ENCODE data around the gene RPL7A.
"Not testable (repeated sequence)": the region's sequence is repeated elsewhere in the genome, so short reads cannot be mapped to it uniquely, and the experiment has no call there.

RPL7A gene

DNA sequence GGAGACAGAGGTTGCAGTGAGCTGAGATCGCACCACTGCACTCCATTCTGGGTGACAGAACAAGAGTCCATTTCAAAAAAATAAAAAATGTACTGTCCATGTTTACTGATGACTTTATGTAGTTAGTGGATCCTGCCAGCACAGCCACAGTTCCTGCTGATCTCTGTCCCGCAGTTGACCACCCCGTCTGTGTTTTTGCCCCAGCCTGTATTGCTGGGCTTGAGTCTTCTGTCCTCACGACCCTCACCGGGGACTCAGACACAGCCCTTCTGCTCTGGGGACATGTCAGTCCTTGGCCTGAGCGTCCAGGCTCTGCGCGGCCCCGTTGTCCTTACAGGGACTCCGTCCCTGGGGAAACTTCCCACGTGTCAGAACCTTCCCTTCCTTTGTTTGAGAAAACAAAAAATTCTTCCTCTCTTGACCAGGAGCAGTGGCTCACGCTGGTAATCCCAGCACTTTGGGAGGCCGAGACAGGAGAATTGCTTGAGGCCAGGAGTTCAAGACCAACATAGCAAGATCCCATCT, 26.5 kb upstream of the RPL7A start:
- no peak overlapping the region for H3K4me3 Mint-ChIP-seq
- no peaks in the 10 kb centered on the region for H3K36me3 Mint-ChIP-seq (ENCODE audit: low read depth)
- no peaks in the 10 kb centered on the region for H3K9me3 Mint-ChIP-seq
- H3K4me1 Mint-ChIP-seq (ENCODE audit: low read depth), result no peaks in the 10 kb centered on the region
- H3K27me3 Mint-ChIP-seq (ENCODE audit: low read depth), result no peaks in the 10 kb centered on the region
- no peak overlapping the region for H3K27ac Mint-ChIP-seq

DNA sequence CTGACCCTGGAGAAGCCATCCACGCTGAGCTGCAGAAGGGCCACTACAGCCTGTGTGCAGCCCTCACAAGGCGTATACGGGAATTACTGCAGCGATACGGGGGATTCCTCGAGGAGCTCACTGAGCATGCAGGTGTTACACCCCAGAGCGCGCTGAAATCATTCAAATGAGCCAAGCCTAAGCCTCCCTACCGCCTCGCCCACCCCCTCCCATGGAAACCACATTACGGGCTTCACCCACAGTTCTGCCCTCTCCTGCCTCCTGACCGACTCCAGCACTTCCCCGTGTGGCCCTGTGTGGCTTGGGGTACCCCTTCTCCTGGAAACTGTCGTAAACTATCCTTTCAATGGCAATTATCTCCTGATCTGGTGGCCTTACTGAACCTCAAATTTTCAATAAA, 25.3 kb upstream of the RPL7A start:
- H3K4me1 Mint-ChIP-seq (ENCODE audit: low read depth), result no peaks in the 10 kb centered on the region
- H3K9me3 Mint-ChIP-seq, result no peaks in the 10 kb centered on the region
- no peak overlapping the region for H3K27ac Mint-ChIP-seq
- H3K36me3 Mint-ChIP-seq (ENCODE audit: low read depth), result no peaks in the 10 kb centered on the region
- no peak overlapping the region for H3K4me3 Mint-ChIP-seq
- H3K27me3 Mint-ChIP-seq (ENCODE audit: low read depth), result no peaks in the 10 kb centered on the region

DNA sequence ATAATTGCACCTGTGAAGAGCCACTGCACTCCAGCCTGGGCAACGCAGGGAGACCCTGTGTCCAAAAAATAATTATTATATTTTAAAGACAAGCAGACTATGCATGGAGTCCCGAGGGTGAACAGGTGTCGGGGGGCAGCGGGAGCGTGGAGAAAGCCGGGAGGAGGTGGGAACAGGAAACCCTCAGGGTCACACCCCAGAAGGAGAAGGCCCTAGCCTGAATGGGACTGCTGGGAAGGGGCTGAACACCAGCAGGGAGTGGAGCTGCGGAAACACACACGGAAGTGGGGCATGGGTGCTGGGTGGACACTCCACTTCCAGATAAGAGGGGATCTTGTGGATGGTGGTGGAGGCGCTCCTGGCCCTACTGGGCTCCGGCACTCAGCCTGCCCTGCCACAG, 24.8 kb upstream of the RPL7A start:
- Mint-ChIP-seq H3K4me3 (no peak overlapping the region), H3K9me3 (no peaks in the 10 kb centered on the region), H3K4me1 (ENCODE audit: low read depth) (no peaks in the 10 kb centered on the region), H3K27me3 (ENCODE audit: low read depth) (no peaks in the 10 kb centered on the region), H3K27ac (no peak overlapping the region), H3K36me3 (ENCODE audit: low read depth) (no peaks in the 10 kb centered on the region)

DNA sequence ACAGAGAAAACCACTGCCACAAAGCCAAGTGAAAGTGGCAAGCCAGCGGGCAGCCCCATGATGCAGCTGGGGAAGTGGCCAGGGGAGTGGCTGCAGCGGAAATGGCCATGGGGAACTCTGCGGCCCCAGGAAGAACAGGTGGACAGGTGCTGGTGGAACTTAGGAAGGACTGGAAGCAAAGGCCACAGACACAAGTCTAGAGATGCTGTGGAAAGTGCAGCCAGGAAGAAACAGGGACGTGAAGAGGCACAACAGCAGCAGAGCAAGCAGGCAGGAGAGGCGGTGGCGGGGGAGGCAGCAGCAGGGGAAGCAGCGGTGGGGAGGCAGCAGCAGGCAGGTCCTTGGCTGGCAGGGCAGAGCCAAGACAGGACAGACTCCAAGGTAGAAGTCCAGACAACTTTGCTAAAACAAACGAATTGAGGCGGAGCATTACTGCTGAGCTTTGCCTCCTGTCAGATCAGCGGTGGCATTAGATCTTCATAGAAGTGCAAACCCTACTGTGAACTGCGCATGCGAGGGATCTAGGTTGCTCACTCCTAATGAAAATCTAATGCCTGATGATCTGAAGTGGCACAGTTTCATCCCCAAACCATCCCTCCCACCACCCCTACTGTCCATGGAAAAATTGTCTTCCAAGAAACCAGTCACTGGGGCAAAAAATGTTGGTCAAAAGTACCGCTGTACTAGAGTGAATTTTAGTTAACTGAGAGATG, 23.9 kb upstream of the RPL7A start:
- Mint-ChIP-seq H3K4me3 (no peak overlapping the region), H3K36me3 (ENCODE audit: low read depth) (no peaks in the 10 kb centered on the region), H3K4me1 (ENCODE audit: low read depth) (no peaks in the 10 kb centered on the region), H3K27me3 (ENCODE audit: low read depth) (no peaks in the 10 kb centered on the region), H3K27ac (no peak overlapping the region), H3K9me3 (no peaks in the 10 kb centered on the region)

DNA sequence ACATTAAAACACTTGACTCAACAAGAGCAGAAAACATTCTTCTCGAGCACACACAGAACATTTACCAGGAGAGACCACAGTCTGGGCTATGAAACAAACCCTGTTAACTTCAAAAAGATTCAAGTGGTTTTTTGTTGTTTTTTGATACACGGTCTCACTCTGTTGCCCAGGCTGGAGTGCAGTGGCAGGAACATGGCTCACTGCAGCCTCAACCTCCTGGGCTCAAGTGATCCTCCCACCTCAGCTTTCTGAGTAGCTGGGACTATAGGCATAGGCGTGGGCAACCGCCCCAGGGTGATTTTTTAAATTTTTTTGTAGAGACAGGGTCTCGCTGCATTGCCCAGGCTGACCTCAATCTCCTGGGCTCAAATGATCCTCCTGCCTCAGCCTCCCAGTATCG, 21.0 kb upstream of the RPL7A start:
- H3K9me3 Mint-ChIP-seq; H3K36me3 Mint-ChIP-seq (ENCODE audit: low read depth); H3K4me3 Mint-ChIP-seq; H3K4me1 Mint-ChIP-seq (ENCODE audit: low read depth); H3K27ac Mint-ChIP-seq; H3K27me3 Mint-ChIP-seq (ENCODE audit: low read depth): not testable (repeated sequence)

DNA sequence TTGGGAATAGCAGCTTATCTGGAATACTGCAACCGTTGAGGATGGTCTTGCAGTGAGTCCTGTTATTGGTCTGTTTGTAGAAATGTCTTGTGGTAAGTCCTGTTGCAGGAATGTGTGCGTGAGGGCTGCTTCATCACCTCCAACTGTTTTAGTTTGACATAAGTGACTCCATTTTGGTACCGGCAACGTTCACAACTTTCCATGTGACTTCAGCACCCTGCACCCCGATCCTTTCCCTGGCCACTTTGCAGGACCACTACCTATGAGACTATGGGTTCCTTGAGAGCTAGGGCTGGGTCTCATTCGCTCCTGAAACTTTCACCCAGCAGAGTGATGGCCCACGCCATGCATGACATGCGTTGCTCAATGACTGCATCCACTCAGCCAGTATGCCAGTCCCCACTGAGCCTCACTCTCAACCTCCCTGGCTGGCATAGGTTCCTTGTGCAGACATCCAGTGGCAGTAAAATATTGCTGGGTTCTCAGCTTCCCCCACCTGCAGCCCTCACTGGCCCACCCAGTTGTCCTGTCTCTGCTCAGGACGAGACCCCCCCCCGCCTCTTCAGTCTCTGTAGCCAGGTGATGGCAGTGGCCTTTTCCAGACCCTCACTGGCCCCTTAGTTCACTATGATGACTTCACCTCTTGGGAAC, 20.1 kb upstream of the RPL7A start:
- no peak overlapping the region for H3K4me3 Mint-ChIP-seq
- H3K27ac Mint-ChIP-seq, result no peak overlapping the region
- H3K9me3 Mint-ChIP-seq, result no peaks in the 10 kb centered on the region
- H3K27me3 Mint-ChIP-seq (ENCODE audit: low read depth), result no peaks in the 10 kb centered on the region
- H3K4me1 Mint-ChIP-seq (ENCODE audit: low read depth), result peaks cover 2% of the 10 kb centered on the region
- peaks cover 6% of the 10 kb centered on the region for H3K36me3 Mint-ChIP-seq (ENCODE audit: low read depth)

DNA sequence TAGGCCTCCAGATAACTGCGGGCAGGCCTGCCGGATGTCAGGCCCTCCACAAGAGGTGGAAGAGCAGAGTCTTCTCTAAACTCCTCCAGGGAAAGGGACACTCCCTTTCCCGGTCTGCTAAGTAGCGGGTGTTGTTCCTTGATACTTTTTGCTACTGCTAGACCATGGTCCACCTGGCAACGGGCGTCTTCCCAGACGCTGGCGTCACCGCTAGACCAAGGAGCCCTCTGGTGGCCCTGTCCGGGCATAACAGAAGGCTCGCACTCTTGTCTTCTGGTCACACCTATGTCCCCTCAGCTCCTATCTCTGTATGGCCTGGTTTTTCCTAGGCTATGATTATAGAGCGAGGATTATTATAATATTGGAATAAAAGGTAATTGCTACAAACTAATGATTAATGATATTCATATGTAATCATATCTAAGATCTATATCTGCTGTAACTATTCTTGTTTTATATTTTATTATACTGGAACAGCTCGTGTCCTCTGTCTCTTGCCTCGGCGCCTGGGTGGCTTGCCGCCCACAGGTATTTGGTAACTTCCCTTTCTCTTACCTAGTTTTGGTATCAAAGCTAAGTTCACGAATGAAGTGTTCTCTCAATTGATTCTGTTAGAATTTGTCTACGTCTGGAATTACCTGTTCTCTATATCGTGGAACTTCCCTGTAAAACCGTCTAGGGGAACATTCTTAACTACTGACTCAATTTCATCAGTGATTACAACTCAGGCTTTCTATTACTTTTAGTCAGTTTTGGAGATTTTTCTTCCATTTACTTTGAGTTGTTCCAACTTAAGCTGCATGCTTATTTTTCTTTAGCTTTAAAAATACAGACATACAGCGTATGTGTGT, 18.5 kb upstream of the RPL7A start:
- not testable (repeated sequence) for H3K27ac Mint-ChIP-seq; H3K4me1 Mint-ChIP-seq (ENCODE audit: low read depth); H3K27me3 Mint-ChIP-seq (ENCODE audit: low read depth); H3K9me3 Mint-ChIP-seq; H3K4me3 Mint-ChIP-seq
- H3K36me3 Mint-ChIP-seq (ENCODE audit: low read depth), result peaks cover 15% of the 10 kb centered on the region

DNA sequence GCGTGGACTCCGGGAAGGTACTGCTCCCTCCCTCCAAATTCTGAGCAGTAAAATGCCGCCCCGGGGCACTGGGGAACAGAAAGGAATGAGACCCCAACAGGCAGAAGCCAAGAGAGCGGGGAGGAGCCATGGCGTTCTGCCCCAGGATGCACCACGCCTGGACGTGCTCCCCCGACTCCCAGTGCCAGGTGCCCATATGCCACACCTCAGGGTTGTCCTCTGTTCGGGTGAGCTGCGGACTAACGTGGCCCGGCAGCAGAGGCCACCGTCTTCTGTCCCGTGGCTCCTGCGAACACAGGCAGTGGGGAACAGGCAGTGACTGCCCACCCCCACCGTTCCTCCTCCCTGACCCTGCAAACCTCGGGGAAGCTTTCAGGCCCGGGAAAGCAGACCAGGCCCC, 16.8 kb upstream of the RPL7A start:
- Mint-ChIP-seq H3K4me1 (ENCODE audit: low read depth) (peaks cover 13% of the 10 kb centered on the region), H3K9me3 (no peaks in the 10 kb centered on the region), H3K36me3 (ENCODE audit: low read depth) (peaks cover 20% of the 10 kb centered on the region), H3K4me3 (no peak overlapping the region), H3K27me3 (ENCODE audit: low read depth) (no peaks in the 10 kb centered on the region), H3K27ac (no peak overlapping the region)

DNA sequence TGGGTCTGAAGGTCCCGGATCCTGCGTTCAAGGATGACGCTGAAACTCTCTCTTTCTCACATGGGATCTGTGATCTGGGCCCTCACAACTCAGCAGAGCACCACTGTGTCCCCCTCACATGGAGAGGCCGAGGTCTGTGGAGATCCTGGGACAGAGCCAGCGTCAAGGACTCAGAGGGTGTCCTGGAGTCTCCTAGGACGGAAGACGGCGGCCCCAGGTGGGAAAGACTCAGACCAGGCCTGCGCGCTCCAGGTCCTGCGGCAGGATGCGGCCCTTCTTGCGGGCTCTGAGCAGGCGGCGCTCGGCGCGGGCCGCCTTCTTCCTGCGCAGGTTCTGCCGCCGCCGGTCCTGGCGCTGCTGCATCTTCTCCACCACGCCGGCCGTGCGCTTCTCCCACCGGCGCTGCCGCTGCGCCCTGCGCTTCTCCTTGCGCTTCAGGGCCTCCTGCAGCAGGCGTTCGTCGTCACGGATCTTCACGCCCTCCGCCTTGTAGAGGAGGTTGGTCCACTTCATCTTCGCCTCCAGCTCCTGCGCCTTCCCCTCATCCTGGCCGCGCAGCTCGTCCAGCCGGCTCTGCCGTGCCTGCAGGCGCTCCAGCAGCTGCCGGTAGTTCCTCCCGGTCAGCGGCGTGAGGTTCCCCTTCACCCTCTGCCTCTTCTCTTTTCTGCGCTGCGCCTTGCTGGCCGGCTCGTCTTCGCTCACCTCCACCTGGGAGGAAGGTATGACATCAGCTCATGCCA, 16.2 kb upstream of the RPL7A start:
- peaks cover 20% of the 10 kb centered on the region for H3K36me3 Mint-ChIP-seq (ENCODE audit: low read depth)
- H3K27me3 Mint-ChIP-seq (ENCODE audit: low read depth), result no peaks in the 10 kb centered on the region
- no peaks in the 10 kb centered on the region for H3K9me3 Mint-ChIP-seq
- peaks cover 16% of the 10 kb centered on the region for H3K4me1 Mint-ChIP-seq (ENCODE audit: low read depth)
- no peak overlapping the region for H3K27ac Mint-ChIP-seq
- H3K4me3 Mint-ChIP-seq, result no peak overlapping the region

DNA sequence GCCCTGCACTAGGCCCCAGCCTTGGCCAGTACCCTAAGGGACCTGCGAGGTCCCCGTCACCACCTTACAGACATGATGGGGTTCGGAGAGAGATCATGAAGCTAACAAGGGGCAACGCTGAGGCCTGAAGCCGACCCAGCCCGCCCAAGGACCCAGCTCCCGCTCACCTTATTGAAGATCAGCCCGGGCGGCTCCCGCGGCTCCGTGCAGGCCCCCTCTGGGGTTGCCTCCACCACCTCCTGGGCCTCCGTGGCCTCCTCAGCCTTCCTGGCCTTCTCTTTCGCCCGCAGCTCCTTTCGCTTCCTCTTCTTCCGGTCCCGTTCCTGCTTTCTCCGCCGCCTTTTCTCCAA, 15.7 kb upstream of the RPL7A start:
- Mint-ChIP-seq H3K27me3 (ENCODE audit: low read depth) (no peaks in the 10 kb centered on the region), H3K9me3 (no peaks in the 10 kb centered on the region), H3K4me1 (ENCODE audit: low read depth) (peaks cover 16% of the 10 kb centered on the region), H3K27ac (no peak overlapping the region), H3K4me3 (no peak overlapping the region), H3K36me3 (ENCODE audit: low read depth) (peaks cover 20% of the 10 kb centered on the region)

DNA sequence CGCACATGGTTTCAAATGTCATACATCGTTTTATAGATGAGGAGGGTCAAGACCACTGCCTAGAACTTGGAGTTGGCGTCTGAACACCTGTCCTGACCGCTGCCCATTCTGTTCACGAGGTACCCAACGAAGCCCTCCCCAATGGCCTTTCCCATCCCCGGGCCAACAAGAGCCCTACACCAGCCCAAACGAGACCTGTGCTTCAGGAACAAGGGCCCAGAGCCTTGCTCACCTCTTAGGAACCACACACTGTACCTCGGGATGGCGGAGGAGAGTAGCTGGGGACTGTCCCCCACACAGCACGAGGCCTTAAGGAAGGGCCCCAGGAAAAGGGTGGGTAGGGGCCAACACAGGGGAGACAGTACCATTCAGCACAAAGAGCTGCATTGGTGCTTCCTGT, 15.0 kb upstream of the RPL7A start:
- H3K9me3 Mint-ChIP-seq, result no peaks in the 10 kb centered on the region
- H3K27me3 Mint-ChIP-seq (ENCODE audit: low read depth), result no peaks in the 10 kb centered on the region
- peaks cover 16% of the 10 kb centered on the region for H3K4me1 Mint-ChIP-seq (ENCODE audit: low read depth)
- H3K36me3 Mint-ChIP-seq (ENCODE audit: low read depth), result peaks cover 20% of the 10 kb centered on the region
- H3K27ac Mint-ChIP-seq, result no peak overlapping the region
- H3K4me3 Mint-ChIP-seq, result no peak overlapping the region

DNA sequence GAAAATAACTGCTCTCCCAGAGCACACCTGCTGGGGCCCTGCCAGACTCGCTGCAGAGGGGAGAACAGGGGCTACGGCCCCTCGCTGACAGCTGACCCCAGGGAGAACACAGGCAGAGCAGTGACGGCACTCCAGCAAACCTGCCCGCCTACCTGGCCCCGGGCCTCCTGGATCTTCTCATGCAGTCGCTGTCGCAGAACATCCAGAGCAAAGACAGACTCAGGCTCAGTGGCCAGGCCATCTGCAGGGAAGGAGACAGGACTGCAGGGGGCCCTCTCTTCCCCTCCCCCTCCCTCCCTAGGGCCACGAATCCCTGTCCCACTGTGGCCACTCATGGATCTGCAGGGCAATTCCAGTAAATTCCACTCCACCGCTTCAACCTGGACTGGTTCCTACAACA, 14.5 kb upstream of the RPL7A start:
- Mint-ChIP-seq H3K27me3 (ENCODE audit: low read depth) (no peaks in the 10 kb centered on the region), H3K4me1 (ENCODE audit: low read depth) (peaks cover 16% of the 10 kb centered on the region), H3K27ac (no peak overlapping the region), H3K36me3 (ENCODE audit: low read depth) (peaks cover 20% of the 10 kb centered on the region), H3K4me3 (peak overlapping the region; percentile 14), H3K9me3 (no peaks in the 10 kb centered on the region)

DNA sequence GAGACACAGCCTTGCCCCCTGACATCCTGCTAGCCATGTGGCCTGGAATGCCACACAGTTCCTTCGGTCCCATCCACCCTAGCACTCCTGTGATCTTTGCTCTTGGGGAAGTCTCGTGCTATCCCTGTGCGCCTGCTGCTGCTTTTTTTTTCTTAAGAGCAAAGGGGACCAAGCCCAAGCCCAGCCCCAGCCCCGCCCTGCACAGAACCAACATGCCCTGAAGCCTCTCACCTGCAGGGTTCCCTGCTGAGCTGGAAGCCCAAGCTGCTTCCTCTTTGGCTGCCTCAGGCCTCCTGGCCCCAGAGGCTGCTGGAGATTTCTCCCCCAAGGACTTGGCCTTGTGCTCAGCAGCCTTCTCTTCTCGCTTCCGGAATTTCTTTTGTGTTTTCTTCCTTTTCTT, 13.9 kb upstream of the RPL7A start:
- Mint-ChIP-seq H3K4me3 (peak overlapping the region; percentile 17), H3K9me3 (no peaks in the 10 kb centered on the region), H3K27ac (no peak overlapping the region)

DNA sequence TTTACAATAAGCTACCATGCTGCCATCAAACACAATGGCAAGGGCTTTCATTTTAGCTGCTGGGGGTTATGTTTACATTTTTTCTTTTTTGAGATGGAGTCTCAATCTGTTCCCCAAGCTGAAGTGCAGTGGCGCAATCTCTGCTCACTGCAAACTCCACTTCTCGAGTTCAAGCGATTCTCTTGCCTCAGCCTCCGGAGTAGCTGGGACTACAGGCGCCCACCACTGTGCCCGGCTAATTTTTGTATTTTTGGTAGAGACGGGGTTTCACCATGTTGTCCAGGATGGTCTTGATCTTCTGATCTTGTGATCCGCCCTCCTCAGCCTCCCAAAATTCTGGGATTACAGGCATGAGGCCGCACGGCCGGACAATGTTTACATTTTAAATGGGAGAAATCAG, 13.1 kb upstream of the RPL7A start:
- Mint-ChIP-seq H3K4me3 (peak overlapping the region; percentile 95), H3K27ac (peak overlapping the region; percentile 60), H3K36me3 (ENCODE audit: low read depth) (peaks cover 25% of the 10 kb centered on the region), H3K4me1 (ENCODE audit: low read depth) (peaks cover 16% of the 10 kb centered on the region)
- H3K27me3 Mint-ChIP-seq (ENCODE audit: low read depth); H3K9me3 Mint-ChIP-seq: not testable (repeated sequence)

More for the DNA sequence above, 13.9 kb upstream of the RPL7A start:
- Mint-ChIP-seq H3K27me3 (ENCODE audit: low read depth) (no peaks in the 10 kb centered on the region), H3K4me1 (ENCODE audit: low read depth) (peaks cover 16% of the 10 kb centered on the region), H3K36me3 (ENCODE audit: low read depth) (peaks cover 20% of the 10 kb centered on the region)
